Measurements from ENCODE around the gene SLC30A3.
"Not testable (repeated sequence)": the region's sequence is repeated elsewhere in the genome, so short reads cannot be mapped to it uniquely, and the experiment has no call there.

Gene SLC30A3

GRCh38 chr2:27306136-27306535, 43.3 kb upstream of the SLC30A3 start:
- no peak overlapping the region for H3K27ac ChIP-seq
- TF ChIP-seq ZFX (IDR thresholded peaks at IDR 0.05; ENCODE audit: borderline replicate concordance) (no peak), CTCF (IDR thresholded peaks at IDR 0.05) (no peak)

- TF ChIP-seq CTCF (IDR thresholded peaks at IDR 0.05) = no peak
- TF ChIP-seq ZFX (IDR thresholded peaks at IDR 0.05; ENCODE audit: borderline replicate concordance) = no peak
Measured at GRCh38 chr2:27305516-27305915, 42.7 kb upstream of the SLC30A3 start.

GRCh38 chr2:27304488-27305240, 41.8 kb upstream of the SLC30A3 start:
- no peak overlapping the region for H3K27ac ChIP-seq
- TF ChIP-seq CTCF (IDR thresholded peaks at IDR 0.05) = no peak

More at GRCh38 chr2:27305516-27305915, 42.7 kb upstream of the SLC30A3 start:
- no peak overlapping the region for H3K27ac ChIP-seq

- H3K27ac ChIP-seq = peak overlapping the region; percentile 46
Measured at GRCh38 chr2:27303093-27304025, 40.5 kb upstream of the SLC30A3 start.

GRCh38 chr2:27300606-27301005, 37.8 kb upstream of the SLC30A3 start:
- not testable (repeated sequence) for H3K27ac ChIP-seq

More at GRCh38 chr2:27303093-27304025, 40.5 kb upstream of the SLC30A3 start:
- TF ChIP-seq ZFX (IDR thresholded peaks at IDR 0.05; ENCODE audit: borderline replicate concordance) (no peak), CTCF (IDR thresholded peaks at IDR 0.05) (peak; percentile 95)

- no peak overlapping the region for H3K27ac ChIP-seq
- TF ChIP-seq ZFX (IDR thresholded peaks at IDR 0.05; ENCODE audit: borderline replicate concordance) (no peak), CTCF (IDR thresholded peaks at IDR 0.05) (no peak)
Measured at GRCh38 chr2:27298391-27299080, 35.7 kb upstream of the SLC30A3 start.

- TF ChIP-seq ZFX (IDR thresholded peaks at IDR 0.05; ENCODE audit: borderline replicate concordance) (no peak), CTCF (IDR thresholded peaks at IDR 0.05) (no peak)
- no peak overlapping the region for H3K27ac ChIP-seq
Measured at GRCh38 chr2:27297195-27297594, 34.3 kb upstream of the SLC30A3 start.
